K562 (cell line): Measurements from ENCODE around the gene TIPIN.

ENCODE experiments used
- HMGN3 ChIP-seq: IDR thresholded peaks from 2 replicates; pipeline ENCODE4 v1.6.1; 2011; ENCODE audit warnings: borderline replicate concordance, low read depth, mild to moderate bottlenecking, mixed read lengths, low read length; ENCODE audit not compliant: insufficient read length; ENCODE audit errors: extremely low read depth
- PBX2 ChIP-seq, 2 experiments: IDR thresholded peaks in 1 of 2; conservative IDR thresholded peaks in 1 of 2; 2 replicates each; pipeline ENCODE4 v1.6.1; 2016; ENCODE audit warnings: low read depth in 2 of 2, mild to moderate bottlenecking in 1 of 2, missing compliant biosample characterization in 1 of 2, missing genetic modification characterization in 1 of 2, moderate library complexity in 1 of 2
- PHB2 ChIP-seq: fragments of 450-650 bp; IDR thresholded peaks from 2 replicates; pipeline ENCODE4 v1.6.1; 2017; ENCODE audit warnings: low read depth
- PHF8 ChIP-seq: fragments of 200-600 bp; sonication (generic); IDR thresholded peaks from 2 replicates; pipeline ENCODE4 v1.6.1; 2012; ENCODE audit warnings: mixed run types, mild to moderate bottlenecking, inconsistent platforms, low read length, moderate library complexity, borderline replicate concordance
- TOE1 ChIP-seq, 2 experiments: fragments of 450-650 bp in 1 of 2; sonication (generic) in 1 of 2; formaldehyde crosslinking in 1 of 2; IDR thresholded peaks; 2 replicates each; pipeline versions ENCODE4 v1.7.1 to v1.8.0; 2016 to 2022; ENCODE audit warnings: borderline replicate concordance in 2 of 2, mild to moderate bottlenecking in 2 of 2, antibody characterized with exemption in 1 of 2, inconsistent platforms in 1 of 2, low read depth in 1 of 2, missing genetic modification reagents in 1 of 2, moderate library complexity in 1 of 2
- TF ChIP-seq, protein P1 (sequence below), 3 experiments: IDR thresholded peaks in 2 of 3; conservative IDR thresholded peaks in 1 of 3; 2 replicates each; pipeline ENCODE4 v1.5.1; 2011 to 2012; ENCODE audit warnings: low read length in 3 of 3, mild to moderate bottlenecking in 3 of 3, control low read depth in 2 of 3, improper control_type of control experiment in 1 of 3, inconsistent platforms in 1 of 3, low read depth in 1 of 3, mixed read lengths in 1 of 3, moderate library complexity in 1 of 3; ENCODE audit not compliant: insufficient read depth in 2 of 3

- TF ChIP-seq, protein P1, sequence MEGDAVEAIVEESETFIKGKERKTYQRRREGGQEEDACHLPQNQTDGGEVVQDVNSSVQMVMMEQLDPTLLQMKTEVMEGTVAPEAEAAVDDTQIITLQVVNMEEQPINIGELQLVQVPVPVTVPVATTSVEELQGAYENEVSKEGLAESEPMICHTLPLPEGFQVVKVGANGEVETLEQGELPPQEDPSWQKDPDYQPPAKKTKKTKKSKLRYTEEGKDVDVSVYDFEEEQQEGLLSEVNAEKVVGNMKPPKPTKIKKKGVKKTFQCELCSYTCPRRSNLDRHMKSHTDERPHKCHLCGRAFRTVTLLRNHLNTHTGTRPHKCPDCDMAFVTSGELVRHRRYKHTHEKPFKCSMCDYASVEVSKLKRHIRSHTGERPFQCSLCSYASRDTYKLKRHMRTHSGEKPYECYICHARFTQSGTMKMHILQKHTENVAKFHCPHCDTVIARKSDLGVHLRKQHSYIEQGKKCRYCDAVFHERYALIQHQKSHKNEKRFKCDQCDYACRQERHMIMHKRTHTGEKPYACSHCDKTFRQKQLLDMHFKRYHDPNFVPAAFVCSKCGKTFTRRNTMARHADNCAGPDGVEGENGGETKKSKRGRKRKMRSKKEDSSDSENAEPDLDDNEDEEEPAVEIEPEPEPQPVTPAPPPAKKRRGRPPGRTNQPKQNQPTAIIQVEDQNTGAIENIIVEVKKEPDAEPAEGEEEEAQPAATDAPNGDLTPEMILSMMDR (IDR thresholded peaks at IDR 0.05 in 2 of 3, conservative IDR thresholded peaks at IDR 0.05 in 1 of 3; ENCODE audit: insufficient read depth in 2 of 3, low read depth in 1 of 3, low read length in 3 of 3) = no peak
- TF ChIP-seq PHF8 = no peak
- TF ChIP-seq PHB2 = peak; percentile 32; the same call in 1 of the 2 replicates
- no peak for TF ChIP-seq PBX2 (CRISPR knock-in tag; IDR thresholded peaks at IDR 0.05; ENCODE audit: low read depth)
- TF ChIP-seq PBX2 (tag; conservative IDR thresholded peaks at IDR 0.05; ENCODE audit: low read depth) = no peak
- no peak for TF ChIP-seq HMGN3
- TF ChIP-seq TOE1 (IDR thresholded peaks at IDR 0.05; ENCODE audit: borderline replicate concordance) = no peak
- no peak for TF ChIP-seq TOE1 (CRISPR knock-in tag; IDR thresholded peaks at IDR 0.05; ENCODE audit: borderline replicate concordance, low read depth)
These were observed 64.5 kb downstream of the TIPIN start for GRCh38 chr15:66291816-66292570.
